Body of pancreas (tissue), 4 donors: Measurements from ENCODE around the gene TMEM38A.

Experiments used
- POLR2A ChIP-seq, 3 donors: fragments of 450-650 bp; IDR thresholded peaks; one replicate each; pipeline ENCODE4 v1.6.1; 2016; ENCODE audit warnings: antibody characterized with exemption in 3 of 3, mild to moderate bottlenecking in 2 of 3
- TF ChIP-seq, protein P1 (sequence below), 7 experiments: fragments of 450-650 bp in 4 of 7; fragments of 200-600 bp in 3 of 7; sonication (generic) in 3 of 7; IDR thresholded peaks; one replicate each; pipeline ENCODE4 v1.5.1; 2016 to 2019; ENCODE audit warnings: antibody characterized with exemption in 7 of 7

DNA sequence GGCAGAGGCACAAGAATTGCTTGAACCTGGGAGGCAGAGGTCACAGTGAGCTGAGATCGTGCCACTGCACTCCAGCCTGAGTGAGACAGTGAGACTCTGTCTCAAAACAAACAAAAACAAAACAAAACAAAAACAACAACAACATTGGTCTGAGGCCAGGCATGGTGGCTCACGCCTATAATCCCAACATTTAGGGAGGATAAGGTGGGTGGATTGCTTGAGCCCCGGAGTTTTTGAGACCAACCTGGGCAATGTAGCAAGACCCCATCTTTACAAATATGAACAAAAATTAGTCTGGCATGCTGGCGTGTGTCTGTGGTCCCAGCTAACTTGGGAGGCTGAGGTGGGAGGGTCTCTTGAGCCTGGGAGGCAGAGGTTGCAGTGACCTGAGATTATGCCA lies 42.7 kb downstream of the TMEM38A start:
- TF ChIP-seq, protein P1, sequence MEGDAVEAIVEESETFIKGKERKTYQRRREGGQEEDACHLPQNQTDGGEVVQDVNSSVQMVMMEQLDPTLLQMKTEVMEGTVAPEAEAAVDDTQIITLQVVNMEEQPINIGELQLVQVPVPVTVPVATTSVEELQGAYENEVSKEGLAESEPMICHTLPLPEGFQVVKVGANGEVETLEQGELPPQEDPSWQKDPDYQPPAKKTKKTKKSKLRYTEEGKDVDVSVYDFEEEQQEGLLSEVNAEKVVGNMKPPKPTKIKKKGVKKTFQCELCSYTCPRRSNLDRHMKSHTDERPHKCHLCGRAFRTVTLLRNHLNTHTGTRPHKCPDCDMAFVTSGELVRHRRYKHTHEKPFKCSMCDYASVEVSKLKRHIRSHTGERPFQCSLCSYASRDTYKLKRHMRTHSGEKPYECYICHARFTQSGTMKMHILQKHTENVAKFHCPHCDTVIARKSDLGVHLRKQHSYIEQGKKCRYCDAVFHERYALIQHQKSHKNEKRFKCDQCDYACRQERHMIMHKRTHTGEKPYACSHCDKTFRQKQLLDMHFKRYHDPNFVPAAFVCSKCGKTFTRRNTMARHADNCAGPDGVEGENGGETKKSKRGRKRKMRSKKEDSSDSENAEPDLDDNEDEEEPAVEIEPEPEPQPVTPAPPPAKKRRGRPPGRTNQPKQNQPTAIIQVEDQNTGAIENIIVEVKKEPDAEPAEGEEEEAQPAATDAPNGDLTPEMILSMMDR (IDR thresholded peaks at IDR 0.05), result no peak
- no peak for TF ChIP-seq POLR2A (IDR thresholded peaks at IDR 0.05)
